ENCODE data around the gene TBC1D8. TPM values are rescaled to one million over a fixed set of nuclear protein-coding genes. Genes with fewer than 3 reads are reported as not detected.

Gene TBC1D8
- total and polyA plus RNA-seq, 2 of the 13 experiments (the other 11 are each of a cell fraction or from before 2014, with no cell fraction given): 45.1 to 95.4 TPM

GRCh38 chr2:101113441-101114267 lies 37.5 kb downstream of the TBC1D8 start (continued):
- TF ChIP-seq ZNF317 (CRISPR knock-in tag; IDR thresholded peaks at IDR 0.05): 0 out of 2 replicates have a peak, but pooled peaks have one; percentile 14
- TF ChIP-seq ZNF44 (CRISPR knock-in tag; IDR thresholded peaks at IDR 0.05): 0 out of 2 replicates have a peak, but pooled peaks have one; percentile 69
- TF ChIP-seq SP1 (IDR thresholded peaks at IDR 0.05): no peak
- TF ChIP-seq SP1 (CRISPR knock-in tag; IDR thresholded peaks at IDR 0.05): 0 out of 2 replicates have a peak, but pooled peaks have one; percentile 16
- TF ChIP-seq HNF4A (CRISPR knock-in tag; IDR thresholded peaks at IDR 0.05): peak; percentile 39; the same call in 1 of the 2 replicates
- peak; percentile 93 for TF ChIP-seq CEBPB (IDR thresholded peaks at IDR 0.05; ENCODE audit: borderline replicate concordance, low read depth, low read length)
- TF ChIP-seq KDM3A (CRISPR knock-in tag; IDR thresholded peaks at IDR 0.05; ENCODE audit: low read depth): 0 out of 2 replicates have a peak, but pooled peaks have one; percentile 21
- no peak for TF ChIP-seq PTBP1 (IDR thresholded peaks at IDR 0.05; ENCODE audit: low read depth, low read length, poor library complexity, severe bottlenecking)
- TF ChIP-seq SKIL (CRISPR knock-in tag; IDR thresholded peaks at IDR 0.05; ENCODE audit: borderline replicate concordance): peak; percentile 60; the same call in 1 of the 2 replicates
- TF ChIP-seq ZMYM3 (CRISPR knock-in tag; IDR thresholded peaks at IDR 0.05): peak; percentile 85
- TF ChIP-seq MIER3 (CRISPR knock-in tag; IDR thresholded peaks at IDR 0.05; ENCODE audit: borderline replicate concordance): peak; percentile 75; the same call in 1 of the 2 replicates
- TF ChIP-seq ZNF614 (CRISPR knock-in tag; IDR thresholded peaks at IDR 0.05; ENCODE audit: borderline replicate concordance): peak; percentile 91
- peak; percentile 84 for TF ChIP-seq KMT2A (CRISPR knock-in tag; IDR thresholded peaks at IDR 0.05)
- TF ChIP-seq ZNF34 (CRISPR knock-in tag; IDR thresholded peaks at IDR 0.05; ENCODE audit: borderline replicate concordance): no peak
- peak; percentile 49 for TF ChIP-seq ASH2L (IDR thresholded peaks at IDR 0.05; ENCODE audit: insufficient read length, low read depth, low read length)
- TF ChIP-seq CREM (IDR thresholded peaks at IDR 0.05): peak; percentile 51; the same call in 1 of the 2 replicates
- TF ChIP-seq CREM (CRISPR knock-in tag; IDR thresholded peaks at IDR 0.05): no peak
- TF ChIP-seq CREB3 (CRISPR knock-in tag; IDR thresholded peaks at IDR 0.05): no peak
- no peak for TF ChIP-seq SP2 (CRISPR knock-in tag; IDR thresholded peaks at IDR 0.05)
- TF ChIP-seq MIXL1 (CRISPR knock-in tag; IDR thresholded peaks at IDR 0.05): peak; percentile 88
- TF ChIP-seq KLF16 (CRISPR knock-in tag; IDR thresholded peaks at IDR 0.05): peak in 1 of 2 experiments; percentile 97; a peak in 2 of 4 replicates
- peak; percentile 98 for TF ChIP-seq ZNF792 (CRISPR knock-in tag; IDR thresholded peaks at IDR 0.05)
- TF ChIP-seq DPF2 (CRISPR knock-in tag; IDR thresholded peaks at IDR 0.05; ENCODE audit: borderline replicate concordance, low read depth): peak; percentile 19; the same call in 1 of the 2 replicates
- no peak for TF ChIP-seq EZH2 (conservative IDR thresholded peaks at IDR 0.05; ENCODE audit: low read depth, low read length)
- no peak for TF ChIP-seq MEF2D (CRISPR knock-in tag; IDR thresholded peaks at IDR 0.05)
- TF ChIP-seq ZBTB34 (CRISPR knock-in tag; IDR thresholded peaks at IDR 0.05): peak; percentile 78; the same call in 1 of the 2 replicates
- peak; percentile 99 for TF ChIP-seq GATAD2A (CRISPR knock-in tag; IDR thresholded peaks at IDR 0.05)
- TF ChIP-seq TAF15 (IDR thresholded peaks at IDR 0.05; ENCODE audit: low read depth, low read length, poor library complexity, severe bottlenecking): no peak

Data from HepG2 (cell line).